Transverse colon (tissue), 4 donors: ENCODE measurements around the gene ADCY5. TPM values are rescaled to one million over a fixed set of nuclear protein-coding genes. Genes with fewer than 3 reads are reported as not detected.
A peak's percentile ranks its signal among the peaks of the same experiment; 100 is the strongest.

Experiments
- DNase-seq: peaks from one replicate; pipeline ENCODE4 v3.0.0-alpha.2; 2019
- H3K27ac ChIP-seq, 4 donors: fragments of 200-600 bp; sonication (generic); 2 replicates each; pipeline ENCODE4 v1.5.1; 2016 to 2018; ENCODE audit warnings: inconsistent platforms in 4 of 4
- H3K27me3 ChIP-seq: fragments of 200-600 bp; sonication (generic); 2 replicates; pipeline ENCODE4 v1.5.1; 2017; ENCODE audit warnings: inconsistent platforms
- H3K36me3 ChIP-seq, 4 donors: fragments of 200-600 bp; sonication (generic); 2 replicates each; pipeline ENCODE4 v1.5.1; 2017 to 2019; ENCODE audit warnings: inconsistent platforms in 4 of 4
- H3K4me1 ChIP-seq, 4 donors: fragments of 200-600 bp; sonication (generic); 2 replicates each; pipeline ENCODE4 v1.5.1; 2017 to 2020; ENCODE audit warnings: inconsistent platforms in 4 of 4
- H3K4me3 ChIP-seq, 4 donors: fragments of 200-600 bp; sonication (generic); 1 replicate in 1 of 4; 2 replicates in 3 of 4; pipeline versions ENCODE4 v1.5.1 to v1.6.1; 2017 to 2019; ENCODE audit warnings: inconsistent platforms in 4 of 4
- H3K9me3 ChIP-seq, 2 donors: fragments of 200-600 bp; sonication (generic); 2 replicates each; pipeline ENCODE4 v1.5.1; 2017 to 2019; ENCODE audit warnings: inconsistent platforms in 2 of 2
- CTCF ChIP-seq, 5 experiments: fragments of 200-600 bp in 3 of 5; fragments of 450-650 bp in 2 of 5; sonication (generic) in 3 of 5; IDR thresholded peaks; 1 replicate in 2 of 5; 2 replicates in 3 of 5; pipeline ENCODE4 v1.5.1; 2016 to 2017; ENCODE audit warnings: antibody characterized with exemption in 5 of 5, inconsistent platforms in 3 of 5, mild to moderate bottlenecking in 2 of 5, moderate library complexity in 1 of 5
- EP300 ChIP-seq: sonication (generic); formaldehyde crosslinking; IDR thresholded peaks from one replicate; pipeline ENCODE4 v1.6.1; 2017; ENCODE audit warnings: antibody characterized with exemption, low read depth
- POLR2A ChIP-seq: fragments of 450-650 bp; IDR thresholded peaks from one replicate; pipeline ENCODE4 v1.6.1; 2016; ENCODE audit warnings: antibody characterized with exemption, mild to moderate bottlenecking, moderate library complexity
- POLR2AphosphoS5 ChIP-seq, 3 donors: sonication (generic); formaldehyde crosslinking; IDR thresholded peaks; one replicate each; pipeline ENCODE4 v1.6.1; 2016; ENCODE audit warnings: antibody characterized with exemption in 3 of 3
- WGBS, 2 donors: methylation state at CpG; one replicate each; pipeline ENCODE4 v1.1.5; 2018; ENCODE audit warnings: low coverage in 1 of 2; 5-methylcytosine and 5-hydroxymethylcytosine counted together
- in situ Hi-C, 4 donors: fragments of 200-750 bp; cut with MboI; loops; one replicate each; pipeline versions ENCODE4 v1.15.0 to v1.15.1; 2017; ENCODE audit warnings: low sequenced_read_pairs in 3 of 4, low pct_ligation_motif_present in 1 of 4, low pct_unique_long_range_greater_than_20kb in 1 of 4
- intact Hi-C: fragments of 100-400 bp; cut with DNase I; formaldehyde crosslinking; loops from one replicate; pipeline ENCODE4 v1.15.1; 2023; ENCODE audit warnings: low total_unique reads
- total RNA-seq, 4 donors: library from RNA; depleted of rRNA; stranded (reverse); fragments of >200 nt; gene quantifications; one replicate each; pipeline ENCODE4 v1.1.0, GENCODE V29; 2016

The ADCY5 gene
- total RNA-seq, 4 donors from 2014 or later: 13.9 to 42.0 (median 28.6) TPM

- no peak overlapping the region for H3K4me3 ChIP-seq
- in situ Hi-C loops (no loop called here), intact Hi-C loops (no loop called here)
- TF ChIP-seq CTCF (IDR thresholded peaks at IDR 0.05) (no peak), POLR2AphosphoS5 (IDR thresholded peaks at IDR 0.05) (no peak), POLR2A (no peak), EP300 (no peak)
- WGBS, 2 donors: 50 to 60% methylated on average over 1 of the region's 1 CpG
- H3K9me3 ChIP-seq: no peaks in the 10 kb centered on the region
- peaks cover 32 to 82% (median 54%) of the 10 kb centered on the region in 4 donors for H3K4me1 ChIP-seq
- DNase-seq: no peak
- H3K36me3 ChIP-seq: no peaks in the 10 kb centered on the region
- peak overlapping the region; percentile 77 to 89 (median 82) for H3K27ac ChIP-seq
- no peaks in the 10 kb centered on the region for H3K27me3 ChIP-seq
These were observed 38.8 kb downstream of the ADCY5 start for GRCh38 chr3:123410149-123410515.

- Histone ChIP-seq H3K36me3 (no peaks in the 10 kb centered on the region), H3K27ac (peak overlapping the region; percentile 77 to 89 (median 82)), H3K27me3 (no peaks in the 10 kb centered on the region), H3K4me3 (no peak overlapping the region), H3K9me3 (no peaks in the 10 kb centered on the region), H3K4me1 (peaks cover 32 to 82% (median 55%) of the 10 kb centered on the region in 4 donors)
- in situ Hi-C loops (no loop called here), intact Hi-C loops (no loop called here)
- TF ChIP-seq EP300 (no peak), POLR2AphosphoS5 (IDR thresholded peaks at IDR 0.05) (no peak), CTCF (IDR thresholded peaks at IDR 0.05) (no peak), POLR2A (no peak)
- 19% methylated on average over 5 of the region's 5 CpGs; no CpG with 5 or more reads in 1 of the 2 donors for WGBS, 2 donors
- DNase-seq: peak; percentile 70
These were observed 39.3 kb downstream of the ADCY5 start for GRCh38 chr3:123409443-123410148.

- Histone ChIP-seq H3K27me3 (no peaks in the 10 kb centered on the region), H3K4me1 (peaks cover 22 to 64% (median 41%) of the 10 kb centered on the region in 4 donors), H3K36me3 (no peaks in the 10 kb centered on the region), H3K27ac (peak overlapping the region; percentile 72 to 86 (median 81)), H3K9me3 (no peaks in the 10 kb centered on the region), H3K4me3 (no peak overlapping the region)
- in situ Hi-C loops (no loop called here), intact Hi-C loops (no loop called here)
- TF ChIP-seq EP300: no peak
- no peak for TF ChIP-seq POLR2A
- TF ChIP-seq POLR2AphosphoS5 (IDR thresholded peaks at IDR 0.05): peak in 1 of 3 donors; percentile 28
- TF ChIP-seq CTCF (IDR thresholded peaks at IDR 0.05): no peak
- 60 to 70% methylated on average over 2 to 6 of the region's 6 CpGs for WGBS, 2 donors
- peak; percentile 72 for DNase-seq
These were observed 42.3 kb downstream of the ADCY5 start for GRCh38 chr3:123406598-123406997.

- intact Hi-C loops: no loop called here
- DNase-seq: no peak
- Histone ChIP-seq H3K27ac (peak overlapping the region; percentile 72 to 86 (median 81)), H3K36me3 (no peaks in the 10 kb centered on the region), H3K9me3 (no peaks in the 10 kb centered on the region), H3K4me3 (no peak overlapping the region), H3K4me1 (peaks cover 22 to 62% (median 37%) of the 10 kb centered on the region in 4 donors), H3K27me3 (no peaks in the 10 kb centered on the region)
- TF ChIP-seq POLR2AphosphoS5 (IDR thresholded peaks at IDR 0.05) (no peak), CTCF (IDR thresholded peaks at IDR 0.05) (no peak), EP300 (no peak), POLR2A (no peak)
- in situ Hi-C loops: no loop called here
- 83 to 88% methylated on average over 1 to 8 of the region's 8 CpGs for WGBS, 2 donors
These were observed 42.9 kb downstream of the ADCY5 start for GRCh38 chr3:123405936-123406510.
